HG03135 (cell line): ENCODE measurements around the gene RPP25L.

ENCODE experiments used
- ATAC-seq: cut with Tn5 transposase; IDR thresholded peaks from one replicate; pipeline ENCODE4 v1.9.1; 2021; ENCODE audit warnings: mild to moderate bottlenecking, moderate library complexity; ENCODE audit not compliant: unreplicated experiment

Gene RPP25L

DNA sequence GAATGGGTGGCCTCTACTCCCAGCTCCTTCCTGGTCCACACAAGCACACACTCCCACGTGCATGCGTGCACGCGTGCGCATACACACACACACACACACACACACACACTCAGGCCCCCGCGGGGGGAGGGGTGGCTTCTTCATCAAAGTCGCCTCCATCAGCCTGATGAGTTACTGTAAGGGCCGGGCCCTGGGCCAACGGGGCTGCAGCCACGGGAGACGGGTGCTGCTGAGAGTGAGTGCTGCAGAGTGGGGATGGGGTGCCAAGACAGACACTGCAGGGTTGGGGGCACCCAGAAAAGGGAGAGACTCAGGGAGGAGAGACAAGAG lies 40.5 kb downstream of the RPP25L start:
- ATAC-seq, result no peak

DNA sequence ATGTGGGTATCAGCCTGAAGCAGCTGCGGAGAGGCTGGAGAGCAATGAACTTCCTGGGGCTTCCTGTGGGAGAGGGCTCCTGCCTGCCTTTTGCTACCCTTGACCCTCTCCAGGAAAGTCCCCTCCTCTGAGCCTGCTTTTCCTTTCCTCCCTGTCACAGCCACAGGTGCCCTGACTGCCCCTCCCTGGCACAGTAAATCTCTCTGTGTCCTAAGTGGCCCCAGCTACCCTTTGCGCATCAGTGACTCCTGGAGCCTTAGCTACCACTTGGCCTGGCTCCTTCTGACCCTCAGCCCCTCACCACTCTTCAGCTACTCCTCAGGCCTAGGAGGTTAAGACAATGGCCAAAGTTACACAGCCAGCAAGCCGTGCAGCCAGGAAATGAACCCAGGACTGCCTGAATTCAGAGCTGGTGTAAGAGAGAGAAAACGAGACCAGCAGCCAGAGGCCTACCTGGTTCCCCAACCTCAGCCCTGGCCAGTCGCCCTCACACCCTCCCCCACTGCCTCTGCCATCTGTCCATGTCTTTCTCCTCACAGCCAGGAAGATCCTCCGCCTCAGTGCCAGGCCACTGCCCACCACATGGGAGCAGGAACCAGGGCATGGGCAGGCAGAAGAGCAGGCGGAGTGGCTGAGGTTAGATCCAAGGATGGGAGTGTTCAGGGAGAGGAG lies 41.0 kb downstream of the RPP25L start:
- no peak for ATAC-seq

DNA sequence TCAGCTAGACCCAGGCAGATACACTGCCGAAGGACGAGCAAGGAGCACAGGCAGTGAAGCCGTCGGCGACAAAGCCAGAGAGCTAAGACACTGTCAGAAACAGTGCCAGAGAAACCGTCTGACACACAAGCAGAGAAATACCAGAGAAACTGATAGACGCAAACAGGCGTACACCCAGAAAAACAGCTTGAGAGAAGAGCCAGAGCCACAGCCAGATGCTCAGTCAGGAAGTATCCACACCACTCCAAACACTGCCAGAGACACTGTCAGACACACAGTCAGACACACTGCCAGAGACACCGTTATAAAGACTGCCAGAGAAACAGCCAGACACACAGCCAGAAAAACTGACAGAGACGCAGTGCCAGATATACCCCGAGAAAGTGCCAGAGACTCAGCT lies 41.5 kb downstream of the RPP25L start:
- no peak for ATAC-seq

DNA sequence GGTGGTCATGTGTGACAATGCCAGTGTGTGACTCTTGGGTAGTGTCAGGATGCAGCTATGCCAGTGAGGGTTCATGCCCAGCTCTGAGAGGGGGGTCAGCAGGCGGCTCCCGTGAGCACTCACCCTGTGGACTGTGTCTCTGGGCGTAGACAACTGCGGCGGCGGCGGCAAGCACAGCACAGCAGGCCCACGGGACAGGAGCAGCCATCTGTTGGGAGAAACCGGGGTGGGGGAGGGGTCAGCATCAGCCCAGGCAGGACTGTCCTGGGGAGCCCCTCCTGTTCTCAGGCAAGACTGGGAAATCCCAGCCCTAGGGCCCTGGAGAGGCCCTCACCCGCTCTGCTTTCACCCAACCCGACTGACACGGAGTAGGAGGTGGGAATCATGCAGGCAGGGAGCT lies 43.1 kb downstream of the RPP25L start:
- ATAC-seq, result no peak

DNA sequence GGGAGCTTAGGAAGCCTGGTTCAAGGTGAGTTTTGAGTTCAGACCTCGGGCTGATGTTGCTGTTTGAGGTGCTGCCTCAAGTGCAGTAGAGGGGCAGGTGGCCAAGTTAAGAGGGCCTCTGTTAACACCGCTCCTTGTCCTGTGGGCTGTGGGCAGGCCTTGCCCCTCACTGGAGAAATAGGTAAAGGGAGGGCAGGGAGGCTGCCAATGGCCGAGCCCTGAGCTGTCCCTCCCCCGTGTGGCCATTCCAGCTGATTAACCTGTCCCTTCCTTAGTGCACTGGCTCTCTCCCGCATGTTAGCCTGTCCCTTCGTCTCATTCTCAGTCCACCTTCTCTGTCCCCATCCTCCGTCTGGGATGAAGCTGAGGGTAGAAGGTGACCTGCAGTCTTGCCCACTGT lies 43.8 kb downstream of the RPP25L start:
- no peak for ATAC-seq

DNA sequence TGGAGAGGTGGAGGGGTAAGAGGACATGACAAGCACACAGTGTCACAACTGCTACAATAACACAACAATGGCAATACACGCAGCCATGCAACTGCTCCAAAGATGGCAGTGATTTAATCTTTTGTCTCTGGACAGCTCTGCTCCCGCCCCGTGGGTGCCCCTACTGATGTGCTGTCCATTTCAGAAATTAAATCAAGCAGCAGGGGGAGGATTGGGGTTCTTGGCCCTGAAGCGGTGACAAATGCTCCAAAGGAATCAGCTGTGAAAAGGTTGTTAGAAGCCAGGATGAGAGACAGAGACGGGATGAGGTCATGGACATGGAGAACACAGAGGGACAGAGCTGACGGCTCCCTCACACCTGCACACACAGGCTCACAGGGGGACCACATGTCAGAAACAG lies 44.9 kb downstream of the RPP25L start:
- ATAC-seq, result no peak

DNA sequence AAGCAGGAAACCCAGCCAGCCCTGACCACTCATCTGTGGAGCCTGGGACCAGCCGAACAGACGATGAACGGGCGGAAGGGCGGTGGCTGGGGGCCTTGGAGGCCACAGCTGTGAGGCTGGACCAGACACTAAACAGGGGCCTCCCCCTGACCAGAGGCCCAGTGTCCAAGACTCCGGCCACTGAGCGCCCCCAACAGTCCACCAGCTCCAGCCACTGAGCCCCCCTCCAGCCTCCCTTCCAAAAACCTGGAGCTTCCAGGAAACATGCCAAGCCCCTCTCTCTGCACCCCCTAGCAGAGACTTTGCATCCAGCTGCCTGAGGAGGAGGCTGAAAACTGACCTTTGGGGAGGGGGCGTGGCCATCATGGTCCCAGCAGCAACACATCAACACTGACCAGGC lies 45.6 kb downstream of the RPP25L start:
- ATAC-seq, result no peak

DNA sequence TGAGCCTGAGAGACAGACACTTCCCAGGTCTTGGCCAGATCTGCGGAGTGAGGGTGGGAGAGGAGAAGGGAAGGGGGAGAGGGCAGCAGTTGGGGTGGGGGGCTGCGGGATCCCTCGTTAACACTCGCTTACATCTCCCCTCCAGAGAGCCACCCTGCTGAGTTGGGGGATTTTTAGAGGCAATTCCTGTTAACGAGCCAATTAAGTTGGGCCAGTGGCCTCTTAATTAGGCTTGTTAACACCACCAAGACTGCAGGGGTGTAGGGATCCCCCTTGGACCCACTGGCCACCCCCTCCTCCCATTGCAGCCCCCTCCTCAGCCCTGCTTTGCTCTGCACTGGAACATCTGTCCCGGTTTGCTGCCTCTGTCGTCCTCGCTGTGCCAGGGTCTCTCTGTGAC lies 46.0 kb downstream of the RPP25L start:
- ATAC-seq, result no peak

- ATAC-seq, result no peak
These were observed 47.3 kb downstream of the RPP25L start for GRCh38 chr9:34564617-34565016.

- ATAC-seq, result no peak
These were observed 48.6 kb downstream of the RPP25L start for GRCh38 chr9:34563262-34563661.

DNA sequence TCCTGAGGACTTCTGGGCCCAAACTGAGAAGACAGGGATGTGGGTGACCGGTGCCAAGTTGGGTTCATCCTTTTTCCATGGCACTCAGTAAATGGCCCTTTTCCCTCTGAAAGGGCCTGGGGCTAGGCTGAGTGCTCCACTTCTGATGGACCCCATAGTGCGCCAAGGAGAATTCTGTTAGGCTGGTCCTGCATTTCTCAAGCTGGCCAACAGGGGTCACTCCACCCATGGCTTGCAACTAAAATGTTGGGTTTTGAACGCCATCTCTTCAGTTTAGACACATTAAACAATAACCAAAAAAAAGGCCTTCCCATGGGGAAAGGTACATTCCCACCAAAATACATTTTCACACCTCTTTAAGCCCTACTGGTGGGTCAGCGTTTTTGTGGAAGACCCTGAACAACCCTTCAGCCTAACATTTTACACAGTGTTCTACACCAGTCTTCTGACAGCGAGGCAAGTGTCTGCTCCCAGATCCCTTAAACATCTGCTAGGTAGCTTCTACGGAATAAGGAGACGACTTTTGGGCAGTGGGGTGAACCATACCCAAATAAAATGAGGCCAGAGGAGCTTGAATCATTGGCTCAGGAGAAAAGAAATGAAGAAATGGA lies 49.7 kb downstream of the RPP25L start:
- no peak for ATAC-seq

DNA sequence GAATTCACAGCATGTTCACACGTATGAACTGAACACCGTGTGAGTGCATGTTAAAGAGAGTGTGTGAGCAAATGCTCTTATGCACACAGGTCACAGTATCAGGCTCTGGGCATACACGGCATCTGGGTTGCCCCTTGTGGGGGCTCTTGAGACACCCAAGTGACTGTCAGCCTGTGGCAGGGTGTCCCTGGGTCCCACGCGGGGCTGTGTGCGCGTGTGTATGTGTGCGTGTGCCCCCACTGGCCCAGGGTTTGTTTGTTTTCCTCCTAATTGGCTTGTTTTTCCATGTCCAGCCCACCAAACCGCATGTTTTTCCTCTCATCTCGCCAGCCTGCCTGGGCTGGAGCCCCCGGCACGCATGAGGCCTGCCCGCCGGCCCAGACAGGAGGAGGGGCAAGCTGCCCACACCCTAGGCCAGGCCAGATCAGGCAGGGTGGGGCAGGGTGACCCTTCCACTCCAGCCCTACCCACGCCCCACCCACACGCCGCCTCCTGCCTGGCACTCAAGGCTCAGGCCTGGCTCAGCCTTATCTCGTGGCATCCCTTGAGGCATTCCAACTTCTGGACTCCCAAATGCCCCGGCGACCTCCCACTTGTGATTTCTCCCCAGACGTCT lies 51.2 kb downstream of the RPP25L start:
- no peak for ATAC-seq
